AG09319 (cell line): Measurements from ENCODE around the gene PTPRM.

Source experiments
- DNase-seq: peaks from one replicate; pipeline ENCODE4 v3.0.0-alpha.2; 2010; ENCODE audit warnings: low read depth; ENCODE audit errors: extremely low read depth
- TF ChIP-seq, protein P1 (sequence below): IDR thresholded peaks from 2 replicates; pipeline ENCODE4 v1.5.1; 2011; ENCODE audit warnings: low read depth, mild to moderate bottlenecking, inconsistent platforms, low read length, moderate library complexity

Gene PTPRM

DNA sequence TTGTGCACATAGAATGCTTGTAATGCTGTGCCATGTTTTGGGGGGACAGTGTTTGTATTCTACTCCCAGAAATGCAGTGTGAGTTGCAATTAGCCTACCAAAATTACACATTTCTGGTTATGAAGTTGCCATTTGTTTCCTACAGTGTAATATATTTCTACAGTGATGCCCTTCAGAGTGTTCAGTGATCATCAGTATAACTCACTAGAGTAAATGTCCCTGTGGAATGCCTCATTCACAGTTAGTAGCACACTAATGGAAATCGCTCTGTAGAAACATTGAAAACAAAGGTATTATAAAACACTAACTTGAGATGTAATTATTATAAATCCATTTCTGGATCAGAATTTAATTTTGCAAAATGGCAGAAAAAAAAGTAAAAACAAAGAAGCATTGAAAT, 498.7 kb downstream of the PTPRM start:
- TF ChIP-seq, protein P1, sequence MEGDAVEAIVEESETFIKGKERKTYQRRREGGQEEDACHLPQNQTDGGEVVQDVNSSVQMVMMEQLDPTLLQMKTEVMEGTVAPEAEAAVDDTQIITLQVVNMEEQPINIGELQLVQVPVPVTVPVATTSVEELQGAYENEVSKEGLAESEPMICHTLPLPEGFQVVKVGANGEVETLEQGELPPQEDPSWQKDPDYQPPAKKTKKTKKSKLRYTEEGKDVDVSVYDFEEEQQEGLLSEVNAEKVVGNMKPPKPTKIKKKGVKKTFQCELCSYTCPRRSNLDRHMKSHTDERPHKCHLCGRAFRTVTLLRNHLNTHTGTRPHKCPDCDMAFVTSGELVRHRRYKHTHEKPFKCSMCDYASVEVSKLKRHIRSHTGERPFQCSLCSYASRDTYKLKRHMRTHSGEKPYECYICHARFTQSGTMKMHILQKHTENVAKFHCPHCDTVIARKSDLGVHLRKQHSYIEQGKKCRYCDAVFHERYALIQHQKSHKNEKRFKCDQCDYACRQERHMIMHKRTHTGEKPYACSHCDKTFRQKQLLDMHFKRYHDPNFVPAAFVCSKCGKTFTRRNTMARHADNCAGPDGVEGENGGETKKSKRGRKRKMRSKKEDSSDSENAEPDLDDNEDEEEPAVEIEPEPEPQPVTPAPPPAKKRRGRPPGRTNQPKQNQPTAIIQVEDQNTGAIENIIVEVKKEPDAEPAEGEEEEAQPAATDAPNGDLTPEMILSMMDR: no peak
- DNase-seq: no peak

DNA sequence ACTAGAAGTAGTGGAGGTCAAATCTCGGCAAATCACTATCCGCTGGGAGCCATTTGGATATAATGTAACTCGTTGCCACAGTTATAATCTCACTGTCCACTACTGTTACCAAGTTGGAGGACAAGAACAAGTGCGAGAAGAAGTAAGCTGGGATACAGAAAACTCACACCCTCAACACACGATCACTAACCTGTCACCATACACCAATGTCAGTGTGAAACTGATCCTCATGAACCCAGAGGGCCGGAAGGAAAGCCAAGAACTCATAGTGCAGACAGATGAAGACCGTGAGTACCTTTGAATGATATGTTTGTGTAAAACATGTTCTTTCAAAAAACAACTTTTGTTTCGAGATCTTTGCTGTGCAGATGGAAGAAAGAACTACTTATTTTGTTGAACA, 502.6 kb downstream of the PTPRM start:
- DNase-seq: no peak
- TF ChIP-seq, protein P1: no peak

DNA sequence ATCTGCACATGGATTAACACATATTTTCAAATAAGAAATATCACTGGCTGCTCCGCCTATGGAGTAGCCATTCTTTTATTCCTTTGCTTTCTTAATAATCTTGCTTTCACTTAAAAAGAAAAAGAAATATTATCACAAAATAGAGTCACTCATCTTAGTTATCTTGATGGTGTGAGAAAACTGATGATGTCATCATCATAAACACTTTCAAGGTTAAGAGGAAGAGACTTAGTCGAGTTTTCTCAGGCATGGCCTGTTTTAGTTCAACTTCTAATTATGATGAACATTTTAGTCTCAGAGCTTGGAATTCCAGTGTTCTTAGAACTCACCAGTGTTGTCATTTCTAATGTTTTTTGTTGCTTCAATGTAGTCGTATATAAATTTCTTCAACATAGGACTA, 506.1 kb downstream of the PTPRM start:
- TF ChIP-seq, protein P1: no peak
- DNase-seq: no peak

DNA sequence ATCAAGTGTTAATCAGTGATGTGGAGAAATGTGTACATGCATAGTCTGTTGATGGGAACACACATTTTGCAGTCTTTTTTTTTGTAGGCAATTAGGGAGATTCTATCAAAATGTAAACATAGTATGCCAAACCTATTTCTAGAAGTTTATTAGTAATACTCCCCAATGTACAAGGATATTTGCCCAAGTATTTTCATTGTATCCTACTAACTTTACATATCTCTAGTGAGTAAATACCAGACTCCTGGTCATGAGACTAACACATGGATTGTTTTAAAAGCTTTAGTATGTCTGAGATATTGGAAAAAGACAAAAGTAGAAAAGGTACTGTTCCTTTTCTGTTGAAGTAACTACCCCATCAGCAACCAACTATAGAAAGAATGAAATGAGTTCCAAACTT, 513.0 kb downstream of the PTPRM start:
- TF ChIP-seq, protein P1: no peak
- no peak for DNase-seq

DNA sequence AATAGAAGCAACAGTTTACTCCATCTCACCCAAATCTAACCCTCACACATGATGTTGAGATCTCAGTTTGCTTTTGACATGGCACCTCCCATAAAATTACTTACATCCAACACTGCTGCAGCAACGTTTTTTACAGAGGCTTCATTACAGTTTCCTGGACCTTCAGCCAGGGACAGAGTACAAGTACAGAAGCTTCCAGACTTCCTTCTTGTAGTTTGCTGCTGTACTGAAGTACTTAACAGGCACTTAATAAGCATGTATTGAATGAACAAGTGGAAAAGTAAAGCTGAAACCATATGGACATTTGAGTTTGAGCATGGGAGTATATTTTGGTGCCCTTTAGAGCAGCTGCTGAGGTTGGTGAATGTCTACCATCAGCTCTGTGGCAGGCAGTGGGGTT, 514.2 kb downstream of the PTPRM start:
- TF ChIP-seq, protein P1: no peak
- no peak for DNase-seq

DNA sequence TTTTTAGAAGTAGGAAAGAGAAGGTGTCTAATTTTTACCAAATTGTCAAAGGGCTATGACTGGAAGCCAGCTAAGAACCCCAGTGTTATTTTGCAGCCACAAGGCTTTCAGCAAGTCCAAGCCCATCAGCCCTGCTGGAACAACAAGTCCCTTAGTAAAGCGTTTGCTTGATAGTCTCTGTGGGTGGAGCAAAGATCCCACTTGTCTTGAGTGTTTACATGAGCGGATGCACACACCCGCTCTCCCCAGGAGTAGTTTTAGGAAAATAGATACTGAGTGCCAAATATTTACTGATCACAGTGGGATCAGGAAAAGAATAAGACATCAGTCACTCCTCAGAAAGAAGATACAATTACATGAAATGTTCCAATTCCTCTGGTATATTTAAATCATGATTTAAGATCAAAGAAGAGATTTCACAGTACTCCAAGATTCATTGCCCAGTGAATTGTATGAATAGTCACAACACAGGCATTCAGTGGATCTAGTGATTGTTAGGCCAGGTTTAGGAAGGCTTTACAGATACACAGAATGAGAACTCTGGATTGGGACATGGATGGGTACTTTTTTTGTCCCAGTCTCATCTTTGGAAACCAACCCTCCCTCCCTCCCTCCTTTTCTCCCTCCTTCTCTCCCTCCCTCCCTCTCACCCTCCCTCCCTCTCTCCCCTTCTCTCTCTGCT, 514.9 kb downstream of the PTPRM start:
- TF ChIP-seq, protein P1: no peak
- DNase-seq: no peak

DNA sequence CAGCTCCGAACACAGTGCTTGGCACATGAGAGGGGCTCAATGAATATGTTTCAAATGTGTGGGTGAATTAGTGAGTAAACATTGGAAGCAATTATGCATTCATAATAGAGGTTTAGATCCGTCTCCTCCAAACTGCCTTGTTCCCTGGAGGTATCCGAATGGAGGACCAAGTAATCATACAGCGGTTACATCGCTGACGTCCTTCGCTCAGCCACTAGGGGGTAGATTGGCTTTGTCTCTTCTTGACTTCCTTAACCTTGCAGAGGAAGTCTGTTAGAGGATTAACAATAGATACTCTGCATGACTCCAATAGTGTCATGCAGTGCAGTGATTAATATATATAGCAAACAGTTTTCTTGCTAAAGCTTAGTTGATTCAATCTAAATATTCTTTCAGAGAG, 517.0 kb downstream of the PTPRM start:
- no peak for DNase-seq
- TF ChIP-seq, protein P1: peak; percentile 36
